Muscle of leg (tissue), 11 donors: ENCODE measurements around the gene COL21A1. TPM values are rescaled to one million over a fixed set of nuclear protein-coding genes. Genes with fewer than 3 reads are reported as not detected.

Experiments used
- DNase-seq: peaks from one replicate; pipeline ENCODE4 v3.0.0; 2013
- H3K27ac ChIP-seq: one replicate; pipeline ENCODE4 v1.5.1; 2013; ENCODE audit warnings: mild to moderate bottlenecking, low read length, control low read depth
- H3K27me3 ChIP-seq: one replicate; pipeline ENCODE4 v1.6.1; 2013; ENCODE audit warnings: low read length; ENCODE audit not compliant: control insufficient read depth, insufficient read depth
- H3K36me3 ChIP-seq: one replicate; pipeline ENCODE4 v1.6.1; 2013; ENCODE audit warnings: low read length; ENCODE audit not compliant: control insufficient read depth, insufficient read depth
- H3K4me1 ChIP-seq: one replicate; pipeline ENCODE4 v1.6.1; 2013; ENCODE audit warnings: low read length; ENCODE audit not compliant: control insufficient read depth, insufficient read depth
- H3K4me3 ChIP-seq: one replicate; pipeline ENCODE4 v1.5.1; 2013; ENCODE audit warnings: low read length, control low read depth
- H3K9me3 ChIP-seq: replicated peaks from 2 replicates; pipeline ENCODE4 v1.6.1; 2013; ENCODE audit warnings: low read depth, low read length; ENCODE audit not compliant: control insufficient read depth
- WGBS: methylation state at CpG from one replicate; pipeline ENCODE4 v1.1.5; 2013; ENCODE audit warnings: missing lambda C conversion rate; ENCODE audit not compliant: insufficient coverage; 5-methylcytosine and 5-hydroxymethylcytosine counted together
- polyA plus RNA-seq, 8 donors: library from polyadenylated mRNA; unstranded; fragments of 120-200 nt; gene quantifications; one replicate each; pipeline versions ENCODE4 v1.2.1 to v1.2.3, GENCODE V29; 2013; ENCODE audit warnings: inconsistent platforms in 1 of 8, low replicate concordance in 1 of 8; ENCODE audit not compliant: insufficient read length in 8 of 8, insufficient read depth in 1 of 8
- total RNA-seq: library from RNA; stranded (reverse); fragments of 120-200 nt; gene quantifications from one replicate; pipeline ENCODE4 v1.2.4, GENCODE V29; 2013

COL21A1 gene
- total and polyA plus RNA-seq, 9 donors: 86.6 to 195 (median 115) TPM

- no peak overlapping the region for H3K27ac ChIP-seq
- no peaks in the 10 kb centered on the region for H3K27me3 ChIP-seq
- 25% methylated on average over 2 of the region's 2 CpGs for WGBS
- no peak overlapping the region for H3K4me3 ChIP-seq
- DNase-seq: no peak
- no peaks in the 10 kb centered on the region for H3K36me3 ChIP-seq
- peaks cover 10% of the 10 kb centered on the region for H3K4me1 ChIP-seq
- no peaks in the 10 kb centered on the region for H3K9me3 ChIP-seq
Observed at GRCh38 chr6:56250266-56250665, 2.9 kb upstream of the COL21A1 start.

DNA sequence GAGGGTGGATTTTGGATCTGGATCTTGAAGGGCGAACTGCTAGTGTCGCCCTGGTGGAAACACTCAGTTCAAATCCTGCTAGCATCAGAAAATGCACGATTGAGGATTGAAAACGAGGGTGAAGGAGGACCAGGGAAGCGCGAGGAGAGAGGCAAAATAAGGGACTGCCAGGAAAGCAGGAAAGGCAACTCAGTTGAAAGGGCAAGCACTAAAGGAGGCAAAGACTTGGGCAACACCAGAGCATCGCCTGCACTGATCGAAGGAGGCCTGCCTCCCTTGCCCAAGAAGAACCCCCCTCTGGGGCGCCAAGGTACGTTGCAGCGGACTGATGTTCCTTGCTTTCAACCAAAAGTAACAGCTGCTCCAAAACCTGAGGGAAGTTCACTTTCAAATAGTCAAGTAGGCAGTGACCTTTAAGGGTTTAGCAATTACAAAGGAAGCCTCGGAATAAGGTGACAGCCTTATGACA, 308 bp upstream of the COL21A1 start:
- Histone ChIP-seq H3K4me3 (peak overlapping the region; percentile 78), H3K4me1 (peaks cover 12% of the 10 kb centered on the region), H3K9me3 (no peaks in the 10 kb centered on the region), H3K36me3 (no peaks in the 10 kb centered on the region), H3K27me3 (no peaks in the 10 kb centered on the region), H3K27ac (peak overlapping the region; percentile 92)
- 12% methylated on average over 7 of the region's 12 CpGs for WGBS
- DNase-seq: no peak

GRCh38 chr6:56246541-56246880, 869 bp downstream of the COL21A1 start:
- no peak for DNase-seq
- Histone ChIP-seq H3K27ac (peak overlapping the region; percentile 92), H3K9me3 (no peaks in the 10 kb centered on the region), H3K4me3 (peak overlapping the region; percentile 78), H3K36me3 (no peaks in the 10 kb centered on the region), H3K27me3 (no peaks in the 10 kb centered on the region), H3K4me1 (peaks cover 12% of the 10 kb centered on the region)
- WGBS: 19% methylated on average over 2 of the region's 5 CpGs

DNA sequence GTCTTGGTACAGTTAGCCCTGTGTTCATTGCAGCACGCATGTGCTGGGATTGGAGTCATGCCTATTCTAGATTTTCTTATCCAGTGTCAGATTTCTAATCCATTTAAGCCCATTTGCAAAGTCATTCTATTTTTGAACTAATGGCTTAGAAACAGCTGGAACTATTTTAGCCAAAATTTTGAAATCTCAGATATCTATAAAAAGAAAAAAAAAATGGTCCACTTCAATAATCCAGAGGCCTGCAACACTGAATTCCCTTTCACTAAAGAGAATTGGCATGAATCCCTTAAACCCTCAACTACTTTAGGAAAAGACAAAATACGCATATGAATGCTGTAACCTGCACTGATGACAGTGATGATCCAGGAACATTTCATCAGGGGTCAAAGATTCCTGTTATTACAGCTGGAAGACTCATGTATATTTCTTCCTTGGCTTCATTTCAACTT, 1.5 kb downstream of the COL21A1 start:
- Histone ChIP-seq H3K4me3 (peak overlapping the region; percentile 78), H3K9me3 (no peaks in the 10 kb centered on the region), H3K36me3 (no peaks in the 10 kb centered on the region), H3K27ac (peak overlapping the region; percentile 92), H3K27me3 (no peaks in the 10 kb centered on the region), H3K4me1 (peaks cover 14% of the 10 kb centered on the region)
- 0% methylated on average over 1 of the region's 2 CpGs for WGBS
- peak; percentile 97 for DNase-seq

DNA sequence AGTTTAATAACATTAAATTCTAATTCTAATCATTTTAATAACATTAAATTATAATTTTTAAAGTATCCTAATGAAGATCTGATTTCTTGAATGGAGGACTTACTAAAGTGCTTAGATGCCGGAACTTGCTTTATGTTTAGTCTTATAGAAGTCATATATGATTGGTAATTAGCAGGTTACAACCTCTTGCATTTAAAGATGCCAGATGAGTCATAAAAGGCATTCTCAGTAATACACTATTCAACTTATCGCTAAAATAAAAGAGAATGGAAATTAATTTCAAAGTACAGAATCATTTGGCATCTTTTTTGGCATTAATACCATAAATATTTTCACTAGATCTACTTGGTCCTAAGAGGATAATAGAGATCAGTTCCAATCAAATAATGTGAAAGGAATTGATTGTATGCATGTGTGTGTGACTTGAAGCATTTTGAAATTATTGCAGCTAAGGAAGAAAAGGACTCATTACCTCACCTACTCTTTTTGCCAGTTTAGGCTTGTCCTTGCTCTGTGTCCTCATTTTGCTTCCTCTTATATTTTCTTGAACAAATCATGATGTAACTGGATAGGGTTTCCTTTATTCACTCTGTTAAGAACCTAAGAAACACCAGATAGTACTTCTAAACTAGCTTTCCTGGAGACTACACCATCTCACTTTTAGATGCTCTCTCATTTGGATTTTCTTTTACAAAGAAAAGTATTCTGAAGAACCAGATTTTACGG, 2.7 kb downstream of the COL21A1 start:
- H3K27ac ChIP-seq: no peak overlapping the region
- H3K27me3 ChIP-seq: no peaks in the 10 kb centered on the region
- H3K9me3 ChIP-seq: no peaks in the 10 kb centered on the region
- peaks cover 21% of the 10 kb centered on the region for H3K4me1 ChIP-seq
- H3K4me3 ChIP-seq: no peak overlapping the region
- WGBS: no CpG with 5 or more reads among the region's 3 CpGs
- H3K36me3 ChIP-seq: no peaks in the 10 kb centered on the region
- peak; percentile 54 for DNase-seq

GRCh38 chr6:56244089-56244488, 3.3 kb downstream of the COL21A1 start:
- no peak overlapping the region for H3K4me3 ChIP-seq
- H3K36me3 ChIP-seq: no peaks in the 10 kb centered on the region
- H3K9me3 ChIP-seq: no peaks in the 10 kb centered on the region
- peaks cover 21% of the 10 kb centered on the region for H3K4me1 ChIP-seq
- no peak for DNase-seq
- no peaks in the 10 kb centered on the region for H3K27me3 ChIP-seq
- peak overlapping the region; percentile 38 for H3K27ac ChIP-seq

- Histone ChIP-seq H3K27me3 (no peaks in the 10 kb centered on the region), H3K36me3 (no peaks in the 10 kb centered on the region), H3K4me3 (no peak overlapping the region), H3K4me1 (peaks cover 21% of the 10 kb centered on the region), H3K9me3 (no peaks in the 10 kb centered on the region), H3K27ac (peak overlapping the region; percentile 38)
- no CpG with 5 or more reads among the region's 2 CpGs for WGBS
- peak; percentile 50 for DNase-seq
Observed at GRCh38 chr6:56243518-56244070, 3.8 kb downstream of the COL21A1 start.

- Histone ChIP-seq H3K27me3 (no peaks in the 10 kb centered on the region), H3K4me1 (peaks cover 15% of the 10 kb centered on the region), H3K36me3 (no peaks in the 10 kb centered on the region), H3K27ac (peak overlapping the region; percentile 26), H3K4me3 (no peak overlapping the region), H3K9me3 (no peaks in the 10 kb centered on the region)
- peak; percentile 69 for DNase-seq
- no CpG with 5 or more reads among the region's 2 CpGs for WGBS
Observed at GRCh38 chr6:56242346-56242745, 5.0 kb downstream of the COL21A1 start.

GRCh38 chr6:56241124-56241802, 6.1 kb downstream of the COL21A1 start:
- WGBS: no CpG with 5 or more reads among the region's 5 CpGs
- H3K27ac ChIP-seq: peak overlapping the region; percentile 42
- no peaks in the 10 kb centered on the region for H3K9me3 ChIP-seq
- DNase-seq: peak; percentile 65
- H3K4me1 ChIP-seq: peaks cover 13% of the 10 kb centered on the region
- no peaks in the 10 kb centered on the region for H3K27me3 ChIP-seq
- H3K4me3 ChIP-seq: no peak overlapping the region
- no peaks in the 10 kb centered on the region for H3K36me3 ChIP-seq

GRCh38 chr6:56238352-56238751, 9.0 kb downstream of the COL21A1 start:
- Histone ChIP-seq H3K27me3 (no peaks in the 10 kb centered on the region), H3K4me3 (no peak overlapping the region), H3K27ac (no peak overlapping the region), H3K9me3 (no peaks in the 10 kb centered on the region), H3K36me3 (no peaks in the 10 kb centered on the region), H3K4me1 (peaks cover 9% of the 10 kb centered on the region)
- WGBS: 73% methylated on average over 1 of the region's 2 CpGs
- no peak for DNase-seq
